Ovary (tissue), 9 donors: ENCODE measurements around the gene EXOC2. TPM values are rescaled to one million over a fixed set of nuclear protein-coding genes. Genes with fewer than 3 reads are reported as not detected.

ENCODE experiments used
- DNase-seq, 5 donors: peaks; one replicate each; pipeline ENCODE4 v3.0.0-alpha.2; 2019 to 2020
- H3K27ac ChIP-seq, 2 donors: fragments of 200-600 bp; one replicate each; pipeline versions ENCODE4 v1.5.1 to v1.8.0; 2019 to 2022
- H3K27me3 ChIP-seq: fragments of 200-600 bp; one replicate; pipeline ENCODE4 v1.8.0; 2022
- H3K36me3 ChIP-seq: fragments of 200-600 bp; sonication (generic); one replicate; pipeline ENCODE4 v1.5.1; 2019
- H3K4me1 ChIP-seq: one replicate; pipeline ENCODE4 v1.8.1; 2013; ENCODE audit warnings: mild to moderate bottlenecking, moderate library complexity; ENCODE audit not compliant: insufficient read depth
- H3K4me3 ChIP-seq: fragments of 200-600 bp; sonication (generic); one replicate; pipeline ENCODE4 v1.5.1; 2017
- H3K9me3 ChIP-seq, 2 donors: fragments of 200-600 bp in 1 of 2; sonication (generic) in 1 of 2; one replicate each; pipeline versions ENCODE4 v1.5.1 to v1.8.1; 2013 to 2019; ENCODE audit warnings: mild to moderate bottlenecking in 1 of 2, moderate library complexity in 1 of 2
- EP300 ChIP-seq: sonication (generic); formaldehyde crosslinking; IDR thresholded peaks from one replicate; pipeline ENCODE4 v1.6.1; 2017; ENCODE audit warnings: antibody characterized with exemption
- POLR2A ChIP-seq: fragments of 450-650 bp; IDR thresholded peaks from one replicate; pipeline ENCODE4 v1.6.1; 2017; ENCODE audit warnings: antibody characterized with exemption, mild to moderate bottlenecking, moderate library complexity
- WGBS, 3 donors: extraction: QIAGEN DNeasy Blood & Tissue Kit in 1 of 3; methylation state at CpG; one replicate each; pipeline versions ENCODE4 v1.1.5 to v1.1.7; 2013 to 2017; 5-methylcytosine and 5-hydroxymethylcytosine counted together
- intact Hi-C, 4 donors: fragments of 100-400 bp; cut with DNase I; formaldehyde crosslinking; loops; one replicate each; pipeline versions ENCODE4 v1.11.0 to v1.15.1; 2022 to 2023
- polyA plus RNA-seq, 2 donors: library from polyadenylated mRNA; stranded (reverse); fragments of 200-250 nt in 1 of 2; fragments of 350-450 nt in 1 of 2; fragmentation: Illumina TruSeq in 1 of 2; extraction: RNeasy Lipid Tissue Mini Kit (QIAGEN cat#74804) in 1 of 2; gene quantifications; one replicate each; pipeline ENCODE4 v1.2.3, GENCODE V29; 2013 to 2014
- total RNA-seq, 7 donors: library from RNA; depleted of rRNA in 2 of 7; stranded (reverse); fragments of >200 nt in 2 of 7; fragmentation: NEBNext Ultra II Directional in 3 of 7; extraction: Animal tissue kit (Norgen Biotek cat#: 25700) in 3 of 7; gene quantifications; one replicate each; pipeline versions ENCODE4 v1.1.0 to v1.2.4, GENCODE V29; 2016 to 2023
- TF ChIP-seq, protein P1 (sequence below), 3 donors: fragments of 450-650 bp in 2 of 3; fragments of 200-600 bp in 1 of 3; IDR thresholded peaks; one replicate each; pipeline versions ENCODE4 v1.5.1 to v1.8.0; 2016 to 2022; ENCODE audit warnings: antibody characterized with exemption in 3 of 3, mild to moderate bottlenecking in 1 of 3
- donor health status: DM: no; HTN: no; CAD: no; lungs with moderate emphysema.
- donor health status: DM: no; HTN: no; CAD: no.
- donor health status: Bipolar disorder and iron deficiency.
- donor health status: DM: yes; HTN: yes; CAD: no.
- donor health status: DM: no; HTN: no; CAD: no.
- donor health status: DM: yes; HTN: yes; CAD: no.

Gene EXOC2
- total and polyA plus RNA-seq, 9 donors = 7.5 to 17.3 (median 14.2) TPM

DNA sequence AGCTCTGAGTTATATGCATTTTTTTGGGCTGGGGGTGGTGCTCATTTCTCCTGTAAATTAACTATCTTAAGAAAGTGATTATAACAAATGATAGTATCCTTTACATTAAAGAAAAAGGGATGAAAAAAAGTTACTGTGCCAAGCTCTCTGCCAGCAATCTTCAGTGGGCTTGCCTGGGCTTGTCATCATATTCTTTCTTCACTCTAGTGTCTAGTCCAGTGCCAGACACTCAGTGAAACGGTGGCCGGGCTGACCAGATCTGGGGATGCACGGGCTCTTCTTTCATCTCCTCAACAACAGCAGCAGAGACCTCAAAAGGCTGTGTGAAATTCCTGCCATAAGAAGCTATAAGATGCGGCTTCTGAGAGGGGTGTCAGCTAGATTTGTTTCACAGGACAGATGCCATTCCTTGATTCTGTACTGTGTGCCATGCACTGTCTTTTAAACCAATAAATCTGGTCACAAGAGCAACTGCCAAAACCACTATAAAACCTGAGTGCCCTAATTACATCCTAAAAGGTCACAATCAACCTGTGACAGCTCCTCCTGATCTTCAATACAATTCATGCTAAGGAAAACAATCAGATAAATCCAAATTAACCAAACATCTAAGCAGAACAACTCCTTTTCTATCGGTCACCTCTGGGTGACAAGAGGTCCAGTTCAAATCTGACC is 12.1 kb downstream of the EXOC2 start:
- WGBS, 3 donors = 96 to 97% (median 96%) methylated on average over 5 of the region's 5 CpGs
- intact Hi-C loops = no loop called here
- H3K36me3 ChIP-seq = no peaks in the 10 kb centered on the region
- no peaks in the 10 kb centered on the region for H3K27me3 ChIP-seq
- peaks cover 2% of the 10 kb centered on the region for H3K4me1 ChIP-seq
- TF ChIP-seq POLR2A = no peak
- no peak for TF ChIP-seq EP300
- TF ChIP-seq, protein P1, sequence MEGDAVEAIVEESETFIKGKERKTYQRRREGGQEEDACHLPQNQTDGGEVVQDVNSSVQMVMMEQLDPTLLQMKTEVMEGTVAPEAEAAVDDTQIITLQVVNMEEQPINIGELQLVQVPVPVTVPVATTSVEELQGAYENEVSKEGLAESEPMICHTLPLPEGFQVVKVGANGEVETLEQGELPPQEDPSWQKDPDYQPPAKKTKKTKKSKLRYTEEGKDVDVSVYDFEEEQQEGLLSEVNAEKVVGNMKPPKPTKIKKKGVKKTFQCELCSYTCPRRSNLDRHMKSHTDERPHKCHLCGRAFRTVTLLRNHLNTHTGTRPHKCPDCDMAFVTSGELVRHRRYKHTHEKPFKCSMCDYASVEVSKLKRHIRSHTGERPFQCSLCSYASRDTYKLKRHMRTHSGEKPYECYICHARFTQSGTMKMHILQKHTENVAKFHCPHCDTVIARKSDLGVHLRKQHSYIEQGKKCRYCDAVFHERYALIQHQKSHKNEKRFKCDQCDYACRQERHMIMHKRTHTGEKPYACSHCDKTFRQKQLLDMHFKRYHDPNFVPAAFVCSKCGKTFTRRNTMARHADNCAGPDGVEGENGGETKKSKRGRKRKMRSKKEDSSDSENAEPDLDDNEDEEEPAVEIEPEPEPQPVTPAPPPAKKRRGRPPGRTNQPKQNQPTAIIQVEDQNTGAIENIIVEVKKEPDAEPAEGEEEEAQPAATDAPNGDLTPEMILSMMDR (IDR thresholded peaks at IDR 0.05) = no peak
- H3K27ac ChIP-seq = no peak overlapping the region
- no peak overlapping the region for H3K4me3 ChIP-seq
- H3K9me3 ChIP-seq = no peaks in the 10 kb centered on the region
- no peak for DNase-seq

DNA sequence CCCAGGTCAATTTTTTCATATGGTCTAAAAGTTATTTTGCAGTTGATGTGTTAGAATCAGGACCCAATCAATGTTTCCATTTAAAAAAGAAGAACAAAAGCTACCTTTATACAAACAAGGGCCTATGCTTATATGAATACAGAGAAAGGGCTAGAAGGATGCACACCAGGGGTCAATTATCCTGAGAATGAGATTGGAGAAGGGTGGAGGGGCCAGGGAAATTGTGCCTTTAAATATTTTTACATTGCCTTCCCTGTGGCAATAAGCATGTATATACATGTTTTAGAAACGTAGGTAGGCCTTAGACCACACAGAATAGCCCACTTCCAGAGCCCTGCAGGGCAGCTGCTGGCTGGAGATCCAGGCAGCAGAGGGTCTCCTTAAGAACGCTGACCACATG is 12.7 kb downstream of the EXOC2 start:
- peaks cover 2% of the 10 kb centered on the region for H3K4me1 ChIP-seq
- no peak for DNase-seq
- no peak for TF ChIP-seq EP300
- TF ChIP-seq POLR2A = no peak
- TF ChIP-seq, protein P1 (IDR thresholded peaks at IDR 0.05) = no peak
- no peak overlapping the region for H3K4me3 ChIP-seq
- H3K36me3 ChIP-seq = no peaks in the 10 kb centered on the region
- H3K9me3 ChIP-seq = no peaks in the 10 kb centered on the region
- 81 to 86% (median 84%) methylated on average over 2 of the region's 2 CpGs for WGBS, 3 donors
- H3K27me3 ChIP-seq = no peaks in the 10 kb centered on the region
- no peak overlapping the region for H3K27ac ChIP-seq
- intact Hi-C loops = no loop called here

DNA sequence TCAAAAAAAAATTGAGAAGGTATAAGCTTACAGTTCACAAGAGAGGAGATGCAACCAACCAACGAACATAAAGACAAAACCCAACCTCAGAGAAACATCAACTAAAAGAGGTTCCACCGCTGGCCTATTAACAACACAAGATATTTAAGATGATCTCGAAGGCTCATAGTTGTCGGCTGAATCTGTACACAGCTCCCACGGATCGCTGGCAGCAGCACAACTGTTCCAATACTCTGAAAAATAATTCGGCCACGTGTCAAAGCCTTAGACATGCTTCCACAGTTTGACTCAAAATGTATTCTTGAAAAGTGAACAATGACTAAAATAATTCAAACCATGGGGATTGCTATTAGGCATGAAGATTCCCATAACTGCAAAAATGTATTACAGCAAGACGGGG is 13.7 kb downstream of the EXOC2 start:
- 71 to 80% (median 74%) methylated on average over 9 of the region's 9 CpGs for WGBS, 3 donors
- H3K27ac ChIP-seq = no peak overlapping the region
- no peak overlapping the region for H3K4me3 ChIP-seq
- no peaks in the 10 kb centered on the region for H3K27me3 ChIP-seq
- TF ChIP-seq, protein P1 (IDR thresholded peaks at IDR 0.05) = no peak
- TF ChIP-seq POLR2A (no peak), EP300 (no peak)
- no peaks in the 10 kb centered on the region for H3K9me3 ChIP-seq
- DNase-seq = no peak
- no peaks in the 10 kb centered on the region for H3K36me3 ChIP-seq
- peaks cover 3% of the 10 kb centered on the region for H3K4me1 ChIP-seq
- intact Hi-C loops = no loop called here

DNA sequence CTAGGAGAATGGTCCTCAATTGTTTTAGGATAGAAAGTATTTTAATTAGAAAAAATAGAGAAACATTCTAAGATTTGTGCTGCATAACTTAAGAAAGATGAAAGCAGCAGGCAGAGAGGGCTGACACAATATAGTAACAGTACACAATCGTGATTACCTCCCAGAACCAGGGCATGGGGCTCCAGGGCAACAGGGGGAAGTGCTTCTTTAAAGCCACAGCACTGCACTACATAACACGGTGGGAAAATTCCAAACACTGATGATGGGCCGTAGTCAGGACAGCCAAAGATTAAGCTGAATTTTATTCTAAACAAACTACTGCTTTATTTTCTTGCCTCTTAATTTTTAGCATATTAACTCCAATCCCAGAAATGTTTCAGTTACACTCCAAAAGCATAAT is 14.4 kb downstream of the EXOC2 start:
- Histone ChIP-seq H3K27me3 (no peaks in the 10 kb centered on the region), H3K27ac (no peak overlapping the region), H3K36me3 (no peaks in the 10 kb centered on the region), H3K4me1 (peaks cover 1% of the 10 kb centered on the region), H3K9me3 (no peaks in the 10 kb centered on the region), H3K4me3 (no peak overlapping the region)
- 22 to 42% (median 38%) methylated on average over 3 of the region's 3 CpGs for WGBS, 3 donors
- no peak for TF ChIP-seq POLR2A
- no peak for TF ChIP-seq EP300
- TF ChIP-seq, protein P1 (IDR thresholded peaks at IDR 0.05) = no peak
- intact Hi-C loops = no loop called here
- DNase-seq = no peak
